ENCODE data around the gene PRF1. TPM values are rescaled to one million over a fixed set of nuclear protein-coding genes. Genes with fewer than 3 reads are reported as not detected.

Gene PRF1
- total RNA-seq, 4 donors from 2014 or later: 1.4 to 3.5 (median 2.9) TPM

DNA sequence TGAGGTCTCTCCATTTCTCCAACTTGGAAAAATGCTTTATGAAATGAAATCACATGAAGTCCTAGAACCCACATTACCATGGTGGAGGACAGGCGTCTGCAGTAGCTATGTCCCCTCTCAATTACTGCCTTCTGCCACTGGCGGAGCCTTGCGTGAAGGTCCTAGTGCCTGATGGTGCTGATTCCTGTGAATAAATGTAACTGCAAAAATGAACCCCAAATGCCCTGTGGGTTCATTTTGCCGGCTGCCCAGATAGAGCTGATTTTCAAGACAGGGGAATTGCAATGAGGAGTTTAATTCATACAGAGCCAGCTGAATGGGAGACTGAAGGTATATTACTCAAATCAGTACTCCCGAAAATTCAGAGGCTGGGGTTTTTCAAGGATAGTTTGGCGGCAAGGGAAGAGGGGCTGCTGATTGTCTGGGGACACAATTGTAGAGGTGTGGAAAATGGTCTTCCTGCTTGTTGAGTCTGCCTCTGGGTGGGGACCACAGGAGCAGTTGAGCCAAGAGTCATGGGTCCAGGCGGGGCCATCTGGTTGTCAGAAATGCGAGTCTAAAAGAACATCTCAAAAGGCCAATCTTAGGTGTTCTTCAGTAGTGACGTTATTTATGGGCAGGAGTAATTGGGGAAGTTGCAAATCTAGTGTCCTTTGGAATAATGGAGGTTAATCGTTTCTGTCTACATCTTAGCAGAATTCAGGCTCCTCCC, 13.5 kb downstream of the PRF1 start:
- peaks cover 18 to 19% of the 10 kb centered on the region in 2 donors for H3K4me1 ChIP-seq
- no peaks in the 10 kb centered on the region for H3K27me3 ChIP-seq
- DNase-seq: no peak
- intact Hi-C loops (cut with DNase I): no loop called here
- H3K36me3 ChIP-seq: no peaks in the 10 kb centered on the region
- H3K9me3 ChIP-seq: no peaks in the 10 kb centered on the region
- no peak overlapping the region for H3K4me3 ChIP-seq (replicated peaks in 1 of 3)
- no peak overlapping the region for H3K27ac ChIP-seq
- TF ChIP-seq CTCF (IDR thresholded peaks at IDR 0.05): no peak
- TF ChIP-seq POLR2A (IDR thresholded peaks at IDR 0.05): no peak
- 78 to 92% methylated on average over 9 to 10 of the region's 10 CpGs for WGBS, 2 donors

GRCh38 chr10:70588255-70588654, 14.3 kb downstream of the PRF1 start:
- intact Hi-C loops (cut with DNase I): no loop called here
- Histone ChIP-seq H3K4me1 (peaks cover 18 to 22% of the 10 kb centered on the region in 2 donors), H3K4me3 (replicated peaks in 1 of 3) (no peak overlapping the region), H3K9me3 (no peaks in the 10 kb centered on the region), H3K36me3 (no peaks in the 10 kb centered on the region), H3K27ac (no peak overlapping the region), H3K27me3 (no peaks in the 10 kb centered on the region)
- no peak for TF ChIP-seq POLR2A (IDR thresholded peaks at IDR 0.05)
- TF ChIP-seq CTCF (IDR thresholded peaks at IDR 0.05): no peak
- WGBS, 2 donors: 60 to 69% methylated on average over 6 of the region's 6 CpGs
- no peak for DNase-seq

GRCh38 chr10:70587045-70587658, 15.4 kb downstream of the PRF1 start:
- H3K4me3 ChIP-seq (replicated peaks in 1 of 3): no peak overlapping the region
- TF ChIP-seq POLR2A (IDR thresholded peaks at IDR 0.05) (no peak), CTCF (IDR thresholded peaks at IDR 0.05) (no peak)
- no peaks in the 10 kb centered on the region for H3K36me3 ChIP-seq
- intact Hi-C loops (cut with DNase I): no loop called here
- 84 to 92% methylated on average over 8 of the region's 8 CpGs for WGBS, 2 donors
- no peaks in the 10 kb centered on the region for H3K9me3 ChIP-seq
- DNase-seq: no peak
- no peaks in the 10 kb centered on the region for H3K27me3 ChIP-seq
- H3K27ac ChIP-seq: no peak overlapping the region
- peaks cover 18 to 22% of the 10 kb centered on the region in 2 donors for H3K4me1 ChIP-seq

DNA sequence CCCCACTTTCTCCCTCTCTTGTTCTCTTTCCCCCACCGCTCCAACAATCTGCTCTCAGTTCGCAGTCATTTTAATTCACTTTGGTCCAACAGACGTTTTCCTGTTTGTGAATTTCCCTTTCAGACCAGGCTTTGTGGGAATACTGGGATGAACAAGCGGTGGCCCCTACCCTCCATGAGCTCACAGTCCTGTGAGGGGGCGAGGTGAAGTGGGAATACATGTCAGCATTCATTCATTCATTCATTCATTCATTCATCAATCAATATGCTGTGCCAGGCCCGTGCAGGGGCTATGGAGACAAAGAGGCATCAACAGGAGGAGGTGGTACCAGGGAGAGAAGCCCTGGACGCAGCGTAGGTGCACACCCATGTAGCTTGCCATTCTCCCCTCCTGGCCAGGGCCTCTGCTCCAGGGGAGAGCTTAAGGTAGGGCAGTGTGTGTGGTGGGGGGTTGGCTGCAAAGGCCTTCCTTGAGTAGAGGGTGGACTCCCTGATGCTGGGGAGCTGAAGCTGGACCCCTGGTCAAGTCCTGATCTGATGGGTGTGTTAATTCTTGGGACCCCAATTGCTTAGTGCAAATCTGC, 16.1 kb downstream of the PRF1 start:
- 88 to 95% methylated on average over 8 of the region's 8 CpGs for WGBS, 2 donors
- Histone ChIP-seq H3K4me3 (replicated peaks in 1 of 3) (no peak overlapping the region), H3K9me3 (no peaks in the 10 kb centered on the region), H3K27me3 (no peaks in the 10 kb centered on the region), H3K4me1 (peaks cover 18 to 22% of the 10 kb centered on the region in 2 donors), H3K27ac (no peak overlapping the region), H3K36me3 (no peaks in the 10 kb centered on the region)
- no peak for TF ChIP-seq POLR2A (IDR thresholded peaks at IDR 0.05)
- DNase-seq: no peak
- intact Hi-C loops (cut with DNase I): no loop called here

DNA sequence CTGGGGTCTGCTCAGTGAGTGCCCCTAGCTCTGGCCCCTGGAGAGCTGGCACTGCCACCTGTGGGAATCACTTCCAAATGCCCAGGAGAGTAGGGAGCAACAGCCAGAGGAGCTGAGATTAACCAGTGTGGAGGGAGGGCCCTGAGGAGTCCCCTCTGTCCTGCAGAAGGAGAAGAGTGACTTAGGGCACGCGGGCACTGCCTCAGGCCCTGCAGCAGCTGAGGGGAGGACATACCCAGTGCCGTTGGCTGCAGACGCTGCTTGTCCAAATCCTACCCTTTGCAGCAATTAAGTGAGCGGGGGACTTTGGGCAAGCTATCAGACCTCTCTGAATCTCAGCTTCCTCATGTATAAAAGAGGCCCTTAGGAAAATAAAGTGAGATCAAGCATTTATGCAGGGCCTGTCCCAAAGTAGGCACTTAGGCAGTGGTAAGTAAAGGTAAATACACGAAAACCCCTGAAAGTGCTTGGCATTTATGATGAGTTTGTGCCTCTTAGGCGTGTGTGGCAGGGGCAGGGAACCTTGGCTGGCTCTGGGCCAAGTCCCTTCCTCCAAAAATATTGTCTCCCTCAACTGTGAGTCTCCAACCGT, 16.9 kb downstream of the PRF1 start:
- 40 to 50% methylated on average over 8 of the region's 8 CpGs for WGBS, 2 donors
- Histone ChIP-seq H3K9me3 (no peaks in the 10 kb centered on the region), H3K27me3 (no peaks in the 10 kb centered on the region), H3K36me3 (no peaks in the 10 kb centered on the region), H3K4me3 (replicated peaks in 1 of 3) (no peak overlapping the region), H3K4me1 (peaks cover 18 to 22% of the 10 kb centered on the region in 2 donors), H3K27ac (peak overlapping the region; percentile 23 to 49 (median 29))
- intact Hi-C loops (cut with DNase I): no loop called here
- TF ChIP-seq POLR2A (IDR thresholded peaks at IDR 0.05): no peak
- DNase-seq: peak in 1 of 2 donors; percentile 31

Data from thyroid gland (tissue), 4 donors.